HG03442 (cell line): Measurements from ENCODE around the gene FBXL20.
"Not testable (repeated sequence)": the region's sequence is repeated elsewhere in the genome, so short reads cannot be mapped to it uniquely, and the experiment has no call there.

ENCODE experiments used
- ATAC-seq: cut with Tn5 transposase; IDR thresholded peaks from one replicate; pipeline ENCODE4 v1.9.1; 2021; ENCODE audit warnings: mild to moderate bottlenecking, moderate library complexity; ENCODE audit not compliant: unreplicated experiment

The FBXL20 gene

GRCh38 chr17:39334008-39334744 is 67.2 kb downstream of the FBXL20 start:
- ATAC-seq: not testable (repeated sequence)

GRCh38 chr17:39332092-39332491 is 69.3 kb downstream of the FBXL20 start:
- no peak for ATAC-seq

DNA sequence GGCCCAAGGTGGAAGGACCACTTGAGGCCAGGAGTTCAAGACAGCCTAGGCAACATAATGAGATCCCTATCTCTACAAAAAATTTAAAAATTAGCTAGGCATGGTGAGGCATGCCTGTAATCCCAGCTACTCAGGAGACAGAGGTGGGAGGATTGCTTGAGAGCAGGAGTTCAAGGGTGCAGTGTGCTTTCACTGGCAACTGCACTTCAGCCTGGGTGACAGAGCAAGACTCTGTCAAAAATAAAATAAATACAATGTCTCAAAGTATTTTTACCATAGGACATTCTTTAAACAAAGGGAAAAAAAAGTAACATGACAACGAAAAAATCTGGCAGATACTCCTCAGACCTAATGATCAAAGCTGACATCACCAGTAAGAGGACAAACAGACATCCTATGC is 72.6 kb downstream of the FBXL20 start:
- no peak for ATAC-seq

- no peak for ATAC-seq
Measured at GRCh38 chr17:39327109-39327508, 74.3 kb downstream of the FBXL20 start.

DNA sequence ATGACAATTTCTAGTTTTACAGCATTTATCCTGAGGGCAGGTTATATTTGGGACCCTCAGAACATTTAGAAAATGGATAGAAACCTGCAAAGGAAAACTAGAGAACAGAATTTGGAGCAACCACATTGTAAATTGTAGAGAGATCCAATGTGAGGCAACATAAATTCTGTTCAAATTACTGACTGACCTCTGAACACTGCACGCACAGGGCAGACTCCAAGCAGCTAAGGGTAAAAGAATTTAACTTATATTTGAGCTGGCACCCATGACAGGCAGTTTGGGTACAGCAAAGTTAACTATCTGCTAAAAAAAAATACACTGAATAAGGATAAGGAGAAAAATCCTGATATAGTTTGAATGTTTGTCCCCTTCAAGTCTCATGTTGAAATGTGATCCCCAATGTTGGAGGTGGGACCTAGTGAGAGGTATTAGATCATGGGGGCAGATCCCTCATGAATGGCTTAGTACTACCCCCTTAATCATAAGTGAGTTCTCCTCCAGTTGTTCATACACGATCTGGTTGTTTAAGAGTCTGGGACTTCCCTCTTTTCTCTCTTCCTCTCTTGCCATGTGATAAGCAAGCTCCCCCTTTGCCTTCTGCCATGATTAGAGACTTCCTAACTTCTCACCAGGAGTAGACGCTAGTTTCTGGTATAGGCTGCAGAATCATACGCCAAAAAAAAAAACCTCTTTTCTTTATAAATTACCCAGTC is 75.7 kb downstream of the FBXL20 start:
- no peak for ATAC-seq

DNA sequence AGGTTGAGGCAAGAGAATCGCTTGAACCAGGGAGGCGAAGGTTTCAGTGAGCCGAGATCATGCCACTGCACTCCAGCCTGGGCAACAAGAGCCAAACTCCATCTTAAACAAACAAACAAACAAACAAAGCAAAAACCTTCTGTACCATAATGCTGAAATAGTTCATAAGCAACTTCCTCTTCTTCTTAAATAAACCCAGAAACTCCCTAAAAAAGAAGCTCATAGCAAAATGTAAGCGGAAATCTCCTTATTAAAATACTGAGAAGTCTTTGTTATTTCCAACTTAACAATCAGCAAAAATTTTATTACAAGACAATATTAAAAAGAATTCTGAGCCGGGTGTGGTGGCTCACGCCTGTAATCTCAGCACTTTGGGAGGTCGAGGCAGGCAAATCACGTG is 82.8 kb downstream of the FBXL20 start:
- no peak for ATAC-seq

DNA sequence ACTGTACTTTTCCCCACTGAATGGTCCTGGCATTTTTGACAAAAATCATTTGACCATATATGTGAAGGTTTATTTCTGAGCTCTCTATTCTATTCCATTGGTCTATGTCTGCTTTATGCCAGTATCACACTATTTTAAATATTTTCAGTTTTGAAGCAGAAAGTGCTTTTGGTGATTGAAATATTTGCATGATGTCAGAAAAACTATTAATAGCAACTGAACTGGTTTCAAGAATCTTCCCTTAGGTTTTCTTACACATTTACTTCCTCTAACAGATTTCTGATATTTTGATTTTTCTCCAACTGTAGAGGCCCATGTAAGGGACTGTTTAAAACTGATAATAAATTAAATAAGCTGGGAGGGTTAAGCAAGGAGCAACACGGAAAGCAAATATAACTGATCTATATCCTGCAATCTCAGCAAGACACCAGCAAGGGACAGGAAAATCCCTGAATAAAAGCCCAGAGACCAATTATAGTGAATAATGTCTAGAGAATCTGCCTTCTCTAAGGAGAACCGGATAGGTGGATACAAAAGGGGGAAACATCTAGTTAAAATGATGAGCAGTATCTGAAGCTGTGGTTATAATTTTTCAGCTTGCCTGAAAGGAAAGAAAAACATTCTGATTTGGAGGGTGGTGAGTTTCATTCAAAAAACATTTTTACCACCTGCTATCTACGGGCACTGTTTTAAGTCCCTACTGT is 94.8 kb downstream of the FBXL20 start:
- ATAC-seq: no peak

GRCh38 chr17:39305978-39306377 is 95.4 kb downstream of the FBXL20 start:
- no peak for ATAC-seq

DNA sequence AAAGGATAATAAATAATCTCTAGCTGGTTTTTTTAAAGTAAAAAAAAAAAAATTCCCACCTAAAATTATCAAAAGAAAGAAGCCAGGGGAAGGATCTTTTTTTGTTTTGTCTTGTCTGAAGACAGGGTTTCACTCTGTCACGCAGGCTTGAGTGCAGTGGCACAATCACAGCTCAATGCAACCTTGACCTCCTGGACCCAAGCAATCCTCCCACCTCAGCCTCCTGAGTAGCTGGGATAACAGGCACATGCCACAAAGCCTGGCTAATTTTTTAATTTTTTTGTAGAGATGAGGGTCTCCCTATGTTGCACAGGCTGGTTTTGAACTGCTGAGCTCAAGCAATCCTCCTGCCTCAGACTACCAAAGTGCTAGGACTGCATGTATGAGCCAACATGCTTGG is 97.2 kb downstream of the FBXL20 start:
- no peak for ATAC-seq

DNA sequence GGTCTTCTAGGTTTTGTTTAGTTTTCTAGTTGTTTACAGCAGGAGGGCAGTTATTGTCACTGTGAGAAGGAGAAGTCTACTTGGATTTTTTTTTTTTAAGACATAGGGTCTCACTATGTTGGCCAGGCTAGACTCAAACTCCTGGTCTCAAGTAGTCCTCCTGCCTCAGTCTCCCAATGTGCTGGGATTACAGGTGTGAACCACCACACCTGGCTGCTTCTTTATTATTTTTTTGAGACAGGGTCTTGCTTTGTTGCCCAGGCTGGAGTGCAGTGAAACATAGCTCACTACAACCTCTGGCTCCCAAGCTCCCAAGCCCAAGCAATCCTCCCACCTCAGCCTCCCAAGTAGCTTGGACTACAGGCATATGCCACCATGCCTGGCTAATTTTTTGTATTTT is 107.4 kb downstream of the FBXL20 start:
- ATAC-seq: no peak

DNA sequence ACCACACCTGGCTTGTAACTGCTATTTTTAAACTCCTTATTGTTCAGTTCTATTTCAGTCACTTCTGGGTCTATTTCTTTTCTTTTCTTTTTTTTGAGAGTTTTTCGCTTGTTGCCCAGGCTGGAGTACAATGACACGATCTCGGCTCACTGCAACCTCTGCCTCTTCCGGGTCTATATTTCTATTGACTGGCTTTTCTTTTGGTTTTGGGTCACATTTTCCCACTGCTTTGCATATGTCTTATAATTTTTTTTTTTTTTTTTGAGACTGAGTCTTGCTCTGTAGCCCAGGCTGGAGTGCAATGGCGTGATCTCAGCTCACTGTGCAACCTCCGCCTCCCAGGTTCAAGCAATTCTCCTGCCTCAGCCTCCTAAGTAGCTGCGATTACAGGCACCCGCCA is 108.9 kb downstream of the FBXL20 start:
- not testable (repeated sequence) for ATAC-seq

- not testable (repeated sequence) for ATAC-seq
Measured at GRCh38 chr17:39286513-39286912, 114.9 kb downstream of the FBXL20 start.

DNA sequence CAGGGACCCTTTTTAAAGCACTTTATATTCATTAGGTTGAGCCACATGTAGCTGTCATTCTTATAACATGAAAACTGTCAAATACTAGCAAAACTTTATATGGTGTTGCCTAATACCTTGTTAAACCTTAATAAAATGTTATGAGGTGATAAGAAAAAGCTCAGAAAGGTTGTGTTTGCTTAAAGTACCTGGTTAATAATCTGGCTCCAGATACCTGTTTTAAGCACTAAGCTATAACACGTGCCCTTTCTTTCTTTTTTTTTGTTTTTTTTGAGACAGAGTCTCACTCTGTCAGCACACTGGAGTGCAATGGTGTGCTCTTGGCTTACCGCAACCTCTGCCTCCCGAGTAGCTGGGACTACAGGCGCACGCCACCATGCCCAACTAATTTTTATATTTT is 116.7 kb downstream of the FBXL20 start:
- no peak for ATAC-seq

- ATAC-seq: no peak
Measured at GRCh38 chr17:39283896-39284295, 117.5 kb downstream of the FBXL20 start.

DNA sequence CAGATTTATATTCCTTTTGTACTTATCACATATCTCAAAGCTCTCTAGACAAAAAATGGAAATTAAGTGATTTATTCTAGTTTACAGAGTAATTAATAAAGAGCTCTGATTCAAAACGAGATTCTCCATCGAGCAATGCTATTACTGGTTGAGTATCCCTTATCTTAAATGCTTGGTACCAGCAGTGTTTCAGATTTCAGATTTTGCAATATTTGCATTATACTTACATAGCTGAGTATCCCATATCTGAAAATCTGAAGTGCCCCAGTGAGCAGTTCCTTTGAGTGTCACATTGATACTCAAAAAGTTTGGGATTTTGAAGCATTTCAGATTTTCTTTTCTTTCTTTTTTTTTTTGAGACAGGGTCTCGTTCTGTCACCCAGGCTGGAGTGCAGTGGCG is 118.3 kb downstream of the FBXL20 start:
- ATAC-seq: no peak

- ATAC-seq: no peak
Measured at GRCh38 chr17:39281806-39282205, 119.6 kb downstream of the FBXL20 start.

DNA sequence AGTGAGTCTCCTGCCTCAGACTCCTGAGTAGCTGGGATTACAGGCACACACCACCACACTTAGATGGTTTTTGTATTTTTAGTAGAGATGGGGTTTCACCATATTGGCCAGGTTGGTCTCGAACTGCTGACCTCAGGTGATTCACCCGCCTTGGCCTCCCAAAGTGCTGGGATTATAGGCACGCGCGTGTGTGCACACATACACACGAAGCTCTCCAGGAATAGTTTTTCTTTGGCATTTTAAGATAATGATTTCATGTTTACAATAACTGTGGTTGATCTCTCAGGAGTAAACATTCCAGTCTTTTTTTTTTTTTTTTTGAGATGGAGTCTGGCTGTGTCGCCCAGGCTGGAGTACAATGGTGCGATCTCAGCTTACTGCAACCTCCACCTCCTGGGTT is 123.2 kb downstream of the FBXL20 start:
- ATAC-seq: not testable (repeated sequence)

DNA sequence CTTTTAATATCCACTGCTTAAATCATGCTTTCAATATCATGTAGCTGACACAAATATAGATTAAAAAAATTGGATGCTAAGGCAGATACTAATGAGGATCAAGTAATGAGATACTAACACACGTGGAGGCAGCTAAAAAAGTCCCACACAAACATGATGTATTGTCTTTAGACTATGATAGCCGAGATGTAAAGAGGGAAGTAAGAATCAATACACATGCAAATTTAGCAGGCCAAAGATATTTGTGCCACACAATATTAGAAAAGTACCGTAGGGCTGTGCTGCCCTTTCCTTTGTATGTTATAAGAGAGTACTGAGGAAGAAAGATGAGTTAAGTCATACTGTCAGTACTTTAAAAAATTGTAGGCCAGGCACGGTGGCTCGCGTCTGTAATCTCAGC is 124.3 kb downstream of the FBXL20 start:
- no peak for ATAC-seq

GRCh38 chr17:39276113-39276512 is 125.3 kb downstream of the FBXL20 start:
- ATAC-seq: no peak

DNA sequence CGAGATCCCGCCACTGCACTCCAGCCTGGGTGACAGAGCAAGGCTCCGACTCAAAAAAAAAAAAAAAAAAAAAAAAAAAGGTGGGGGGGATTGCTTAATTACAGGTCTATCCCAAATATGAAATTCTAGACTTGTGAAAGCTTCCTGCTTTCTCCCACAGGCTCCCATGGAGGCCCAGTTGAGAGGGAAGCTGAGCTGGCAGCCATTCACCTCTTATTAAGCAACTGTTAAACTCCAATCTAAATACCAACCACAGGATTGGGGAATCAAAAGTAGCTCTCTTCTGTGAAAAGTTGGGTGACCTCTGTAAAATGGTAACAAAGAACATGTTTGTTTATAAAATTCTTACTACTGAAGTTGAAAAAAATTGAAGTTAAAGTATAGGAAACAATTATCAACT is 129.9 kb downstream of the FBXL20 start:
- ATAC-seq: no peak

DNA sequence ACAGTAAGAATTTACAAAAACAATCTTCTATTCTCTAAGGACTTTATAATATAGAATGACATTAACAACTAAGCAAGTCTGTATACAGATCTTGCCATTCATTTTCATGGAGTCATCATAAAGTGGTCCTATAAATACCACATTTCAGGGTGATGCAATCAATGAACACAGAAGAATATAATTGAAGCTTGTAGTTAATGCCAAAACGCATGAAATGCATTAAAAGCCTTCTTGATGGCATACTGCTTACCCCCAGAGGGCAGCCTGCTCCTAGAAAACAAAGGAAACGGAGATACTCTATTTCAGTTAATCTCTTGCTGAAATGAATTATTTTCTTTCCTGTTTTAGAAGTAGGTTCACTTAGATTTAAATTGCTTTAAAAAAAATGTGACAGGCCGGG is 130.5 kb downstream of the FBXL20 start:
- no peak for ATAC-seq

- no peak for ATAC-seq
Measured at GRCh38 chr17:39264119-39264518, 137.3 kb downstream of the FBXL20 start.
